HT-29 (cell line): ENCODE data around the gene TMEM63B. TPM values are rescaled to one million over a fixed set of nuclear protein-coding genes. Genes with fewer than 3 reads are reported as not detected.
"Not testable (repeated sequence)": the region's sequence is repeated elsewhere in the genome, so short reads cannot be mapped to it uniquely, and the experiment has no call there.

Source experiments
- DNase-seq: peaks from one replicate; pipeline ENCODE4 v3.0.0-alpha.2; 2015; ENCODE audit warnings: low spot score
- total RNA-seq: library from RNA; depleted of rRNA; stranded (reverse); fragments of >200 nt; shearing (Covaris generic); gene quantifications from 2 replicates; pipeline ENCODE4 v1.2.3, GENCODE V29; 2014

The TMEM63B gene
- total RNA-seq, 1 experiment from 2014 or later = 23.9 TPM

GRCh38 chr6:44171899-44172546, 44.7 kb downstream of the TMEM63B start:
- DNase-seq = no peak

GRCh38 chr6:44172731-44173500, 45.6 kb downstream of the TMEM63B start:
- peak; percentile 92 for DNase-seq

- DNase-seq = no peak
Observed at GRCh38 chr6:44176130-44176761, 48.9 kb downstream of the TMEM63B start.

- DNase-seq = no peak
Observed at GRCh38 chr6:44176762-44177509, 49.6 kb downstream of the TMEM63B start.

GRCh38 chr6:44177691-44178423, 50.5 kb downstream of the TMEM63B start:
- DNase-seq = no peak

GRCh38 chr6:44178424-44179071, 51.2 kb downstream of the TMEM63B start:
- no peak for DNase-seq

- DNase-seq = no peak
Observed at GRCh38 chr6:44179072-44179536, 51.8 kb downstream of the TMEM63B start.

GRCh38 chr6:44179648-44180047, 52.3 kb downstream of the TMEM63B start:
- no peak for DNase-seq

- DNase-seq = no peak
Observed at GRCh38 chr6:44180406-44180805, 53.1 kb downstream of the TMEM63B start.

GRCh38 chr6:44180886-44181285, 53.5 kb downstream of the TMEM63B start:
- DNase-seq = no peak

GRCh38 chr6:44181784-44182183, 54.4 kb downstream of the TMEM63B start:
- DNase-seq = not testable (repeated sequence)

GRCh38 chr6:44182911-44183390, 55.6 kb downstream of the TMEM63B start:
- DNase-seq = no peak

GRCh38 chr6:44183783-44184182, 56.4 kb downstream of the TMEM63B start:
- no peak for DNase-seq

GRCh38 chr6:44185356-44185755, 58.0 kb downstream of the TMEM63B start:
- not testable (repeated sequence) for DNase-seq

- DNase-seq = no peak
Observed at GRCh38 chr6:44185953-44186634, 58.7 kb downstream of the TMEM63B start.

- DNase-seq = no peak
Observed at GRCh38 chr6:44186635-44187025, 59.3 kb downstream of the TMEM63B start.

- DNase-seq = no peak
Observed at GRCh38 chr6:44188819-44189218, 61.5 kb downstream of the TMEM63B start.

- DNase-seq = no peak
Observed at GRCh38 chr6:44189257-44189656, 61.9 kb downstream of the TMEM63B start.

- no peak for DNase-seq
Observed at GRCh38 chr6:44190715-44191114, 63.4 kb downstream of the TMEM63B start.
